Measurements from ENCODE around the gene VSTM2B.
"Not testable (repeated sequence)": the region's sequence is repeated elsewhere in the genome, so short reads cannot be mapped to it uniquely, and the experiment has no call there.

The VSTM2B gene

GRCh38 chr19:29525901-29526729 is at the start of gene VSTM2B:
TSS of gene VSTM2B (plus strand) at chr19:29525994. CDS start at chr19:29526584, 590 bp downstream.
- no peak for DNase-seq (ENCODE audit: low read depth)

GRCh38 chr19:29476528-29476927 is 49.3 kb upstream of the VSTM2B start:
- no peak for DNase-seq (ENCODE audit: low read depth)

- no peak for DNase-seq (ENCODE audit: low read depth)
Observed at GRCh38 chr19:29477831-29478577, 47.8 kb upstream of the VSTM2B start.

GRCh38 chr19:29478578-29479565 is 46.9 kb upstream of the VSTM2B start:
- no peak for DNase-seq (ENCODE audit: low read depth)

DNA sequence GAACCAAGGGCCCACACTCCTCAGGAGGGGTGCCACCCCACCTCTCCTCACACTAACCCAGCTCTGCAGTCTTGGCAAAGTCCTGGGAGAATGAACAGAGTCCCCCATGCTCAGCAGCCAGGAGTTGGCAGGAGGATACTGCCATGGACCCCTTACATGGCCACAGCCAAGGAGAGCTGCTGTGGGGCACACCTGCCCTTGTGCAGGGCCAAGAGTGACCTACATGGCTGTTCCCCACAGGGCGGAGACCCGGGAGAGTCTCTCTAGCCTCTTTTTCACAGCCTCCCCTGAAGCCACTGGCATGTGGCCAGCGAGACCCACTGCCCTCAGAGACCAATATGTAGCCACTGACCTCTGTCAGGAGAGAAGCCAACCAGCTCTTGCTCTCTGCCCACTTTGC is 45.9 kb upstream of the VSTM2B start:
- no peak for DNase-seq (ENCODE audit: low read depth)

GRCh38 chr19:29480507-29480906 is 45.3 kb upstream of the VSTM2B start:
- DNase-seq (ENCODE audit: low read depth), result no peak

DNA sequence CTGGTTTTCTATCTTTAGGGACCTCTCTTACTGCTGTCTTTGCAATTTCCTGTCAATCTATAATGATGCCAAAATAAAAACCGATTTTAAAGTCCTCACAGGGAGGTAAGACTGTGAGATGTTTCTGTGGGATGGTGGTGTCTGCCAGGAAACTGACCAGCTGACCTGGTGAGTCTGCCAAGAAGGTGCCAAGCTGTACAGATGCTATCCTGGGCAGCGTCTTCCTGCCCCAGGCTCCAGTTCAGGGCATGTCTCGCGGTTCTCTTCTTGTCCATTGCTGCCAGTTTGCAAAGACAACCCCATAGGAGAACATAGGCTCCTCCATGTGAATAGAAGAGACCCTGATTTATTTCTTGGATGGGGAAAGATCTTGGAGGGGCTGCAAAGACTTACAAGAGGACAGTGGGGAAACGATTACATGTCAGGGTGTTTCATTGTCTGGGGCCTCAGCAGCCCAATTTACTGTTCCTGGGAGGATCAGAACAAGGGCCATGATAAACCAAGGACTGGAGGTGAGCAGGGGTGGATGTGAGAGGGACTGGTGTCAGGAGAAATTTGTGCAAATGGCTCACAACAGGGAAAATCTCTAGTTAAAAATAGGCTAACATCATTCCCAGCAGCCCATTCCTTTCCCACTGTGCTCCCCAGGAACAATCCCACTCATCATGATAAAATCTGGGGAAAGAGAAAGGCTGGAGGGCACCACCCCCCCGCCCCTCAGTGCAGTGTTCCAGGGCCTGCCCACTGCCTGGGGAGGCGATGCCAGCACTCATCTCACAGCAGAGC is 42.7 kb upstream of the VSTM2B start:
- DNase-seq (ENCODE audit: low read depth), result no peak

- DNase-seq (ENCODE audit: low read depth), result no peak
Observed at GRCh38 chr19:29483641-29483920, 42.2 kb upstream of the VSTM2B start.

DNA sequence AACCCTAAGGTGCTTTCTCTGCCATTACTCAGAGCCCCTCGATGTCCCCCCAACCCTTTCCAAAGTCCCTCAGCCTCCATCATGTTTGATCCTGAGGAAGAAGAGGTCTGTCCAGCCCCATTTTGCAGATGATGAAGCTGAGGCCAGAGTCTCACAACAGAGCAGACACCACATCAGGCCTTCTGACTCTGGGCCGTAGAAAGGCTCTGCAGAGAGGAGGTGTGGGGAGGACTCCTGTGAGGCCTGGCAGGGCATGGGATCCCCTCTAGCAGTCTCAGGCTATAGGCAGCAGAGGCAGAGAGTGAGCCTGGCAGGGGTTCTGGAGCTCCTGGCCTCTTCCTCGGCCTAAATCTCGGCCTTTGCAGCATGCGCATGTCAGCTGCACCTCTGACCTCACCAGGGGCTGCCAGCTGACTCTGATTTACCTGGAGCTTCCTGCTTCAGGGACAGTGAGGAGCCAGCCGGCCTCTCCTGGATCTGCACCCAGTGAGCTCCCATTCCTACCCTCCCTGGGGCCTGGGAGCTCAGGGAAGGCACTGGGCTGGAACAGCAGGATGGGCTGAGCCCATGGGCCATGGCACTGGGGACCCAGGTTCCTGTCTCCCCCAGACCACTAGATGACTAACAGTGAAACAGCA is 41.7 kb upstream of the VSTM2B start:
- DNase-seq (ENCODE audit: low read depth), result no peak

GRCh38 chr19:29484876-29485275 is 40.9 kb upstream of the VSTM2B start:
- DNase-seq (ENCODE audit: low read depth), result no peak

DNA sequence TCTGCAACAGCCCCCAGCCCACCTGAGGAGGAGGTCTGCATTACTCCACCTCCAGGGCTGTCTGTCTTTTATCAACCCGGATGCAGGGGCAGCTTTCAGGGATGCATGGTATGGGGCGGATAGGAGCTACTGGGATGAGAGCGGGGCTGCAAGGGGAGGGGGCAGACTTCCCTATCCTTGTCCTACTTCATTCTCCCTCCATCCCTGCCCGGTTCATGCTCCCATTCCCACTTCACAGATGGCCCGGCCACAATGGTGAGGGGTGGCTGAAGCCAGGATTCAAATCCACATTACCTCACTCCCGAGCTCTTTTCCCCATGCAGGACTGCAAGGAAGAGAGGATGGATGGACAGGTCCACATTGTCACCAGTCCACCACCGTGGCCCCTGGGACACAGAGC is 40.5 kb upstream of the VSTM2B start:
- no peak for DNase-seq (ENCODE audit: low read depth)

GRCh38 chr19:29486961-29487360 is 38.8 kb upstream of the VSTM2B start:
- DNase-seq (ENCODE audit: low read depth), result not testable (repeated sequence)

- DNase-seq (ENCODE audit: low read depth), result no peak
Observed at GRCh38 chr19:29487432-29487831, 38.4 kb upstream of the VSTM2B start.

- DNase-seq (ENCODE audit: low read depth), result no peak
Observed at GRCh38 chr19:29488316-29488715, 37.5 kb upstream of the VSTM2B start.

- no peak for DNase-seq (ENCODE audit: low read depth)
Observed at GRCh38 chr19:29489172-29489951, 36.4 kb upstream of the VSTM2B start.

DNA sequence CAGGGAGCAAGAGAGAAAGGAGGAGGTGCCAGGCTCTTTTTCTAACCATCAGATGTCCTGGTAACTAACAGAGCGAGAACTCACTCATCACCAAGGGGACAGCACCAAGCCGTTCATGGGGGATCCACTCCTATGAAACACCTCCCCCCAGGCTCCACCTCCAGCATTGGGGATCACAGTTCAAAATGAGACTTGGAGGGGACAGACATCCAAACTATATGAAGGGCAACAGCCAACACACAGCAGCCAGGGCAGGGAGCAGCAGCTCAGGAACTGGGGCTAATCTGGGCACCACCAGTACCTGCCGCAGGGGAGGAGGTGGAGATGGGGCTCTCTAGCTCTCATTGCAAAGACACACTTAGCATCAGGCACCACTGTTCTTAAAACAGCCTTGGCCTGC is 34.3 kb upstream of the VSTM2B start:
- no peak for DNase-seq (ENCODE audit: low read depth)

DNA sequence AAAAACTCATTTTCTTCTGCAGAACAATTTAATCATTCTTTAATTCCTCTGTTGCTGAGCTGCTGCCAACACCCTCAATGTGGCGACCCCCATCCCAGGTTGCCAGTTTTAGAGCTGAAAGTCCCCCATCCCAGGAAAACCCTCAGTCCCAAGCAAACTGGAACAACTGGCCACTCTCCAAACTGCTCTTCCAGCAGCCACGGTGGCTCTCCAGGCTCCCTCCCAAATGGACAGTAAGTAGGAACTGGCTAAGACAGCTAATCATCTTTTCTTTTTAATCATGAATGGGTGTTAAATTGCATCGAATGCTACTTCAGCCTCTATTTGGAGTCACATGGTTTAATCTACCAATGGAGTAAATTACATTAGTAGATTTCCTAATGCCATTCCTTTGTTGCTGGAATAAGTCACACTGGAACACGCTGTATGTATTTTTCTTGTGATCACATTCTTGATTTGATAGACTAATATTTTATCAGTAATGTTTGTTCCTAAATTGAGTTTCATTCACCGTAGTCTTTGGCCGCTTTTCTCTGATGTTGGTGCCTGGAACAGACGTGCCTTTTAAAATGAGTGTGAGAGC is 33.7 kb upstream of the VSTM2B start:
- DNase-seq (ENCODE audit: low read depth), result no peak

DNA sequence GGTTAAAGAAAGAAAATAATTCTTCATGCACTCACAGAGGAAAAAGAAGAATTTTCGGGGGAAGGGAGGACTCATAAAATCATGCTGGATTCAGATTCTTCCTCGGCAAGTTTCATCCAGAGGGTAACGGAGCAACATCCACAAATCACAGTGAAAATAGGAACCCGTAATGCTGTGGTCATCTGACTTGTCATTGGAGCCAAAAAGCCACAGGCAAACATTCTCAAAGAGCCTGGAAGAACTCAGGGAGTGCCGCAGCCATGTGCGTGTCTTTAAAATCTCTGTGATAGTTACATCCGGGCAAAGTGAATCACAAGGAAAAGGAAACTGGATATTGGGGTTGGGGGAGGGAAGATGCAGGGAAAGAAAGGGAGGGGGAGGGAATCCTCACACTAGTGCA is 33.0 kb upstream of the VSTM2B start:
- DNase-seq (ENCODE audit: low read depth), result no peak

- no peak for DNase-seq (ENCODE audit: low read depth)
Observed at GRCh38 chr19:29495091-29495490, 30.7 kb upstream of the VSTM2B start.

GRCh38 chr19:29495901-29496441 is 29.8 kb upstream of the VSTM2B start:
- no peak for DNase-seq (ENCODE audit: low read depth)

All from iris pigment epithelial cell (primary cell).